ENCODE results near the gene MYRF.
A peak's percentile ranks its signal among the peaks of the same experiment; 100 is the strongest.

Gene MYRF

DNA sequence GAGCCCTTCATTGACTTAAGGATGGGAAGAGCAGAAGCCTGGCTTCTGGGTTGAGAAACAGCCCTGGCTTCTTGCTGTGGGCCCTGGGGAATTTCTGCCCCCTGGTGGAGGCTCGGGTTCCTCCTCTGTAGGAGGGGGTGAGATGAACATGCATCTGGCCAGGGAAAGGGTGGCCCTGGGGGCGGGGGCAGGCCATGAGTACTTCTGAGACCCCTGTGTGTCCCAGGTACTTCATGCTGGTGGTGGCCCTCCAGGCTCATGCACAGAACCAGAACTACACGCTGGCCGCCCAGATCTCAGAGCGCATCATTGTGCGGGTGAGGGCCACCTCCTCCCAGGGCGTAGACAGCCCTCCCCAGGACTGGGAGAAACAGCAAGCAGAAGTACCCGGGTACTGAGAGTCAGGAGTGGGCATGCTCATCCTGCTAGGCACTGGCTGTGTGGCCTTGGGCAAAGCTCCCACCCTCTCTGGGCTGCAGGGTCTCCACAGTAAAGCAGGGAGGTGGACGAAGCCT is 24.2 kb downstream of the MYRF start:
- DNase-seq (ENCODE audit: low read depth in 2 of 2): peak; percentile 19 to 58

DNA sequence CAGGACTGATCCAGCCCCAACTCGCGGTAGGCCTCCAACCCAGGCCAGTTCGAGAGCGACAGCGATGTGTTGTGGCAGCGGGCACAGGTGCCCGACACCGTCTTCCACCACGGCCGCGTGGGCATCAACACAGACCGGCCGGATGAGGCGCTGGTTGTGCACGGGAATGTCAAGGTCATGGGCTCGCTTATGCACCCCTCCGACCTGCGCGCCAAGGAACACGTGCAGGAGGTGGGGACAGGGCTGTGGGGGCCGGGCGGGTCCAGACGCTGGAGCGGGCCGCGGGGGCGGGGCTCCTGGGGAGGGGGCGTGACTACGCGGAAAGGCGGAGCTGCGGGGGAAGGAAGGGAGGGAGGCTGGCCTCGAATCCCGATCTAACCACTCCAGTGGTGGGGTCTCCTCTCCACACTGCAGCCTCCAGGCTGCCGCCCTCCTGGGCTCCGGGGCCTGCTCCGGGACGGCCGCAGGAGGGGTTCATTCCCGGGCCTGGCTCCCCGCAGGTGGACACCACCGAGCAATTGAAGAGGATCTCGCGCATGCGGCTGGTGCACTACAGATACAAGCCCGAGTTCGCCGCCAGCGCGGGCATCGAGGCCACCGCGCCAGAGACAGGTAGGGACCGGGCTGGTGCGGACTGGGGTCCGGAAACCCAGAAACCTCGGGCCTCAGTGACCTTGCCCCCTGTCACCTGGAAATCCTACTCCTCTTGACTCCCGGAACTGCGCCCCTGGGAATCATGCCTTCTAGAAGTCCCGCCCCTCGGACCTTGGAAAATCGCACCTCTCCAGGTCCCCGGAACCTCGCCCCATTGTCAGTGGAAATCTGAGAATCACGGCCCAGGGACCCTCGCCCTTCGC is 25.0 kb downstream of the MYRF start:
- peak in 1 of 2 experiments; percentile 51 for DNase-seq (ENCODE audit: low read depth in 2 of 2)

DNA sequence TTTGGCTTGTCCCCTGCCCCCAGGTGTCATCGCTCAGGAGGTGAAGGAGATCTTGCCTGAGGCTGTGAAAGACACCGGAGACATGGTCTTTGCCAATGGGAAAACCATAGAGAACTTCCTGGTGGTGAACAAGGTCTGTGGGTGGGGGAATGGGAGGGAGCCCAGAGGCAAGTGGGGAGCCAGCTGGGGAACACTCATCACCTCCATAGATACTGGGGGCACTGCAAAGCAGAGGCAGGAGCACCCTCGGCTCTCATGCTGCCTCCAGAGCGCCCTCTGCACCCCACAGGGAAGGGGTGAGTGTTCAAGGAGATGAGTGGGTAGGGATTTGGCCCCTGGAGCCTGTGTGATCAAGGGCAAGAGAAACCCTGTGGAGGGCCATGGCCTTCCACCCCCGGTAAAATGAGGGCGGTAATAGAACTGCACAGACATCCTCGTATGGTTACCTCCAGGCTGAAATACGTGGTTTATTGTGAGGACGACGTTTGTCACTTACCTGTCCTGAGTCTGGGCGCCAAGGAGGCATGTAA is 26.0 kb downstream of the MYRF start:
- no peak for DNase-seq (ENCODE audit: low read depth in 2 of 2)

DNA sequence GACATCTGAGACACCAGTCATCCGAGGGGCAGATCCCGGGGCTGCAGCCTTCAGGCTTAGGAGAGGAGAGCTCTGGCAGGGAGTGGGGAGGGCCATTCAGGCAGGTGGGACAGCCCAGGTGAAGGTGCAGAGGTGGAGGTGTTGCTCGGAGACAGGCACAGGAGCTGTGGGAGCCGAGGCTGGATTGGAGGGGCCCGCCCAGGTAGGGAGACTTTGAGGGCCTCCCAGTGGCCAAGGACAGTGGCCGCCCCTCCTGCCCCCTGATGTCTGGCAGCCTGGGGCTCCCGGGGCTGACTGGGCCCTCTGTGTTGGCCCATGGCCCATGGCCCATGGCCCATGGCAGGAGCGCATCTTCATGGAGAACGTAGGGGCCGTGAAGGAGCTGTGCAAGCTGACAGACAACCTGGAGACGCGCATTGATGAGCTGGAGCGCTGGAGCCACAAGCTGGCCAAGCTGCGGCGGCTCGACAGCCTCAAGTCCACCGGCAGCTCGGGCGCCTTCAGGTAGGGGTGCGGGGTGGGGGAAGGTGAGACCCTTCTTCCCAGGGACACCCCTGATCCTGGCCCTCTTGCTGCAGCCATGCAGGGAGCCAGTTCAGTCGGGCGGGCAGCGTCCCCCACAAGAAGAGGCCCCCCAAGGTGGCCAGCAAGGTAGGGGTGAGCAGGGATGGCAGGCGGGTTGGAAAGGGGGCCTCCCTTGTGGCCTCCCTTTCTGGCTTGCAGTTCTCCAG is 26.6 kb downstream of the MYRF start:
- DNase-seq (ENCODE audit: low read depth in 2 of 2): no peak

DNA sequence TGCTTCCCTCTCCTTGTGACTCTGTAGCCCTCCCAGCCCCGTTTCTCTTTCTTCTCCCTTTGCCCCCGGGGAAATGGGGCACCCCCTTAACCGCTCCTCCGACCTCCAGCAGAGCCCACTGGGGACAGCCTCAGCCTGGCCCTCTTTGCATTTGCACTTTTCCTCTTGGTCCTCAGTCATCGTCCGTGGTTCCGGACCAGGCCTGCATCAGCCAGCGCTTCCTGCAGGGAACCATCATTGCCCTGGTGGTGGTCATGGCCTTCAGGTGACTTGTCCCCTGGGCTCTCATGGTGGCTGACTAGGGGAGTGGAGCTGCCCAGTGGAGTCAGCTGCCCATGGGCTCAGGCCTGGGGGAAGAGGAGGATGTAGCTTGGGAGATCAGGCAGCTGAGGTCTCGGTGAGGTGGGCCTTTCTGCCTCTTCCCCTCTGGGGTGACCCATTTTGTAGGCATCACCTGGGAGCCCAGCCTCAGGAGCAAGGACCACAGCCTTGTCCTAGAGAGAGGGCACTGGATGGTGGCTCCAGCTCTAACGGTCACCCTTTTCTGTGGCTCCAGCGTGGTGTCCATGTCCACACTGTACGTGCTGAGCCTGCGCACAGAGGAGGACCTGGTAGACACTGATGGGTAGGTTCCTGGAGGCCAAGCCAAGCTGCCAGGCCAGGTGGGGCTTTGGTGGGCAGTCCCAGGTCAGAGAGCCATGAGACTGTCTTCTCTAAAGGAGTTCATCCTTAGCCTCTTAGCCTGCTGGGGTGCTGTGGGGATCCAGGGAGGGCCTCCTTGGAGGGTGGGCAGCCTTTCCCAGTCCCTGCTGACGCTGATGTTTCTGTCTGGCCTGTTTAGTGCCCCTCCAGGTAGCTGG is 27.5 kb downstream of the MYRF start:
- DNase-seq (ENCODE audit: low read depth in 2 of 2): no peak

DNA sequence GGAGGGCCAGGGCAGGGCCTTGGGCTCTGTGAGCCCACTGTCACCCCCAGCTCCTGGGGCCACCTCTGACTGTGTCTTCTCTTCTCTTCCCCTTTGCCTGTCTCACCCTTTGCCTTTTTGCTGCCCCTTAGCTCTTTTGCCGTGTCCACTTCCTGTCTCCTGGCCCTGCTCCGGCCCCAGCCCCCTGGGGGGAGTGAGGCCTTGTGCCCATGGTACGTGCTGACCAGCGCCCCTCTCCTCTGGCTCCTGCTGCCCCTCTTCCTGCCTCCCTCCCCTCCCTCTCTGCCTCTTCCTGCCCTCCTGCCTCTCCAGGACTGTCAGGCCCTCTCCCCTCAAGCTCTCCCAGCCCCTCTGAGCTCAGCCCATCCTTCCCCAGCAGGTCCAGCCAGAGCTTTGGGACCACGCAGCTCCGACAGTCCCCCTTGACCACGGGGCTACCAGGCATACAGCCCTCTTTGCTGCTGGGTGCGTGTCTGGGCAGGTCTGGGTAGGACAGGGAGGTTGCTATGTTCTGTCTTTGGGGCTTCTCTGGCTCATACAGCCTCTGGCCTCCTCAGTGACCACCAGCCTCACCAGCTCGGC is 28.2 kb downstream of the MYRF start:
- no peak for DNase-seq (ENCODE audit: low read depth in 2 of 2)

DNA sequence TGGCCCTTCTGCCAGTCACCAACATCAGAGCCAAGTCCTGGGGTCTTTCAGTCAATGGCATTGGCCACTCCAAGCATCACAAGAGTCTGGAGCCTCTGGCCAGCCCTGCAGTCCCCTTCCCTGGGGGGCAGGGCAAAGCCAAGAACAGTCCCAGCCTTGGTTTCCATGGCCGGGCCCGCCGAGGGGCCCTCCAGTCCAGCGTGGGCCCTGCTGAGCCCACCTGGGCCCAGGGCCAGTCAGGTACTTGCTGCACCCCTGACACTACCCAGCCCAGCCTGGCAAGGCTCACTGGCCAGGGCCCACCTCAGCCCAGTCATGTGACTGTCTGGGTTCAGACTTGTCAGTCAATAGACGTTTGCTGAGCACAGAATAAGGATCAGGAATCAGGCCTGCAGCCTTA is 29.1 kb downstream of the MYRF start:
- DNase-seq (ENCODE audit: low read depth in 2 of 2): no peak

DNA sequence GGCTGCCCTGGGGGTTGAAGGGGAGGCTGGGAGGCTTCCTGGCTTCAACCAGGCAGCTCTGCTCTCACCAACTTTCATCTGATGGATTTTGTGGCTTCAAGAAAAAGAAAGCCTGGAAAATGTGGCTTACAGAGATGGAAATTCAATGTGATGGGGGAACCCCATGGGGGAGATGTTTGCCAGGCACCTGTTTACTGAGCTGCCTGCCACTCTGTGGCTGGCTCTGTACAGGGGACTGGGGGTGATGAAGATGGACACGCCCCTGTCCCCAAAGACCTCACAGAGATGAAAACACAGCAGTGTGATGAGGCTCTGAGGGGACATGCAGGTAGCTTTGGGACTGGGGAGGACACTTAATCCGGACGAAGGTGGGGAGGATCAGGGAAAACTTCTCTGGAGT is 29.9 kb downstream of the MYRF start:
- DNase-seq (ENCODE audit: low read depth in 2 of 2): no peak

DNA sequence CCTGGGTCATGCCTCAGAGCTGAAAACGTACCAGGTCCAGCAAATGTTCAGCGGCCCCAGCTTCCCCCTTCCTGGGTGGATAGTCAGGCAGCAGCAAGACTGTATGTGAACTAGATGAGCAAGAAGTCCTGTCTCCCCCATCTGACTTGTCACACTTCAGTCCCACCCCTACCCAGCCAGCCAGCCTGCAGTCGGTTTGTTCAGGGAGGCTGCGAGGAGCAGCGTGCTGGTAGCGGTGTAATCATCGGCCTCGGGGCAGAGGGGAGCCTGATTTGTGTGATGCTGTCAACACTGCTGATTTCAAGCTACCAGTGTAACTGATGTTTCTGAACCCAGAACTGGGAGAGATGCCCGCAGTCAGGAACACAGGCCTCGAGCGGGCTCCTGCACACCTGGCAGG is 30.4 kb downstream of the MYRF start:
- no peak for DNase-seq (ENCODE audit: low read depth in 2 of 2)

DNA sequence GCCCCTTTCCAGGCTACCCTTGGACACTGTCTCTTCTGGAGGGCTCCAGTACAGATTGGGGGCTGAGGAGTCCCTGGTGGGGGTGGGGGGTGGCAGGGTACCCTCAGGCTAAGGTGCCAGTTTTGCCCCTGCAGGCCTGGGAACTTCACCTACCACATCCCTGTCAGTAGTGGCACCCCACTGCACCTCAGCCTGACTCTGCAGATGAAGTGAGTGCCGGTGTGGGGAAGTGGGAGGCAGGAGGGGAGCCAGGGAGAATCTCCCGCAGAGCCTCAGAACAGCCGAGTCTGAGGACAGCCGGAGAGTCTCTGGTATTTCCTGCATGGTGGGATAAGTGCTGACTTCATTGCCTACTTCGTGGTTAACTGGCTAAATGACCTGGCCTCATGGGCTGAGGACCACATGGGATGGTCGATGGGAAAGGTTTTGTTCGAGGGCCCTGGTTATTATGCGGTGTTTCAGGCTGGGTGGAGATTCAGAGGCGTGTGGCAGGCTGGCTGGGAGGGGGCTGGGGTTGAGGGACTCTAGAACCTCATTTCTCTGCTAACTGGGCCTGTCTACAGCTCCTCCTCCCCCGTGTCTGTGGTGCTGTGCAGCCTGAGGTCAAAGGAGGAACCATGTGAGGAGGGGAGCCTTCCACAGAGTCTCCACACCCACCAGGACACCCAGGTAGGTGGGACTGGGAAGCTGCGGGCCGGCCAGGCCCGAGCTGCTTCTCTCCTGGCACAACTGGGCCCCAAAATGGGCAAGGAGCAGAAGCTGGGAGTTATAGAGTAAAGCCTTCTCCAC is 31.5 kb downstream of the MYRF start:
- DNase-seq (ENCODE audit: low read depth in 2 of 2): no peak

DNA sequence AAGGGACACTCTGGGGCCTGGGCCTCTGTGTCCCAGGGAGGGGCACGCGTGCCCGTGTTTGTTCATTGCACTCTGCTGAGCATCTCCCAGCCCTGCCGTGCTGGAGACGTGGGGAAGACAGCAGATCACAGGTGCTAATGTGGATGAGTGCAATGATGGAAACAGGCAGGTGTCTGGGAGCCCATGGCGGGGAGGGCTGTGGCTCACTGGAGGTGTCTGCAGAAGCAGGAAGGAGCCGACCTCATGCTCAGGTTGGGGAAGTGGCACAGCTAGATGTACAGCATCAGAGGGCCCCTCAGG is 32.0 kb downstream of the MYRF start:
- no peak for DNase-seq (ENCODE audit: low read depth in 2 of 2)

DNA sequence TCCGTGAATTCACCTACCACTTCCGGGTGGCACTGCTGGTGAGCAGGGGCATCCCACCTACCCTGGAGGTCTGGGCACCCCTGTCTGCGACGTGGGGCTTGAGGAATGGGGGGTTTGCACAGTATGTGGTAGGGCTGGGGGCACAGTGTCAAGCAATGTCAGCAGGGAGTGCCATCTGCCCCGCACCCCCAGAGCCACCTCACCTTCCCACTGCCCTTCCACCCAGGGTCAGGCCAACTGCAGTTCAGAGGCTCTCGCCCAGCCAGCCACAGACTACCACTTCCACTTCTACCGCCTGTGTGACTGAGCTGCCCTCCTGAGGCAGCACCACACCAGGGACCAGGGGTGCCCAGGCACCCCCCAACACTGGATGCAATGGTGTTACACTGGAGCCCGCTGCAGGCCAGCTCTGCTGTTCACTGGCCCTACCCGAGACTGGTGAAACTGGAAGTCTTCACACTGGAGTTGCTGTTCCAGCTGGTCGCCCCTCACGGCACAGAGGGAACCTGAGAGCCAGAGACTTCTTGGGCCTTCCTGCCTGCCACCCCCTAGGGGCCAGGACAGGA is 33.5 kb downstream of the MYRF start:
- no peak for DNase-seq (ENCODE audit: low read depth in 2 of 2)

DNA sequence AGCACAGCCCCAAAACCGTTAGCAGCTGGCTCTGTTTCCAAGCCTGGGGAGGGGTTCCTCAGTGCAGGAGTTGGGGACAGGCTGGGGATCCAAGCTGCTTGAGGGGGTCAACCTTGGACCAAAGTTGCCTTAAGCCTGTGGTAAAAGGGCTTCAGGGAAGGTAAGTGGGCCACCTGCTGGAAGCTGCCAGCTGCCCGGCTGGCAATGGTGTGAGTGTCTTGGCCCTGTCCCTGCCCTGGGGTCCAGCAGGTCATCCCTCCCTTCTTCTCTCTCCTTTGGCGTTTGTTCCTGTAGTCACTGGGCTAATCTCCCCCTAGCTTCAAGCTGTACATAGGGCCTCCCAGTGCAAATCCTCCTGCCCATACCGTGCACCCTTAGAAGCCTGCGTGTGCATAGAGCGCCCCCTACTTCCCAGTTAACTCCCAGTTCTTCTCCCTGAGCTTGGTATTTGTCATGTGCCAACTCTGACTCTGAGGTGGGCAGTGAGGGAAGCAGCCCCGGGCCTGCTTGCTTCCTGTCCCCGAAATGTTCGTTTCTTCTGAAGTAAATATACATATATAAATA is 35.6 kb downstream of the MYRF start:
- DNase-seq (ENCODE audit: low read depth in 2 of 2): no peak

DNA sequence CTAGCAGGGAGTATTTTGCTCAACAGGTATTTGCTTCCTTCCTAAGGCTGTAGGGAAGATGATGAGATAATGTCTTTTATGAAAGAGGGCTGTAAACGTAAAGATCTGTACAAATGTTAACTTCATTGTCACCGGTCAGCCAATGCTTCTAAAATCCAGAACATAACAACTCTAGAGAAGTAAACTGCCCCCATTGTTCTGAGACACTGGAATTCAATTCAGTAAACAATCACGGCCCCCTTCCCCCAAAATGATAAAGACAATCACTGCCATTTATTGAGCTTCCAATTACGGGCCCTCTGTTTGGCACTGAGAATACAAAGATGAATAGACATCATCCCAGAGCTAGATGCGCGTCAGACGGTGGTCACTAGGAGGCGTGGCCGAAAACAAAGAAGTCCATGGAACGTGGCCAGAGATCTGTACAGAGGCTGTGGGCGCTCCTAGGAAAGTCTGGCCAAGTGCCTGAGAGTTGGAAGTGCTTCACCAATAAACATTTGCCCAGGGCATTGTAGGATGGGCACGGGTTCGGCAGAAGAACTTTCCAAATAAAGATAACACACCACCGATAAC is 39.4 kb downstream of the MYRF start:
- DNase-seq (ENCODE audit: low read depth in 2 of 2): peak in 1 of 2 experiments; percentile 27

DNA sequence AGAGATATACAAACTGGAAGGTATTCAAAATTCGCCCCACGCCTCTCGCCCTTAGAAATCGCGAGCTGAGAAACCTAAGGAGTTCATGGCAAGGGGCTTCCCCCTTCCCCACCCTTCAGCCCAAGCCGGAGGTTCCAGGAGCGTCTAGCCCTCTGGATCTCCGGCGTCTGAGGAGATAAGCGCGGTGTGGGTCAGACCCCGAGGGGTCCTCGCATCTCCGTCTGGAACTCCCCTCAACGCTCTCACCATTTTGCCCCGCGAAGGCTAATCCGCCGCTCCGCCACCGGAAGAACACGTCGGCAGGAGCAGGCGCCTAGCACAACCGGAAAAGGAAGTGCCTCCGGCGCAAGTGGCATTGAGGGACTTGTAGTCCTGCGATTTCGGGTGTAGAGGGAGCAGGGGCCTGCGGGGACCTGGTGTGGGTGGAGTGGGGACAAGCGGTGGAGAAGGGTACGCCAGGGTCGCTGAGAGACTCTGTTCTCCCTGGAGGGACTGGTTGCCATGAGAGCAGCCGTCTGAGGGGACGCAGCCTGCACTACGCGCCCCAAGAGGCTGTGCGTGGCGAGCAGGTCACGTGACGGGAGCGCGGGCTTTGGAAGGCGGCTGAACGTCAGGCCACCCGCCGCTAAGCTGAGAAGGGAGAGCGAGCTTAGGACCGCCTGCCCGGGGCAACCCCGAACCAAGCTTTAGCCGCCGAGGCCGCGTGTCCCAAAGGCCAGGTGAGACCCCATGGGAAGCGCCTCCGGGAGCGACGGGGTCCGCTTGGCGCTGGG is 40.1 kb downstream of the MYRF start, which contains the start of the genes FEN1 and TMEM258:
Gene FEN1 (plus strand): TSS at position 602 of the 773 bp plus-strand sequence. CDS start 2,451 bp downstream, outside the sequence.
Gene TMEM258 (minus strand): TSS at position 290 of the 773 bp plus-strand sequence. CDS start 41 bp downstream, at position 249.
- DNase-seq (ENCODE audit: low read depth in 2 of 2): peak; percentile 76 to 81

DNA sequence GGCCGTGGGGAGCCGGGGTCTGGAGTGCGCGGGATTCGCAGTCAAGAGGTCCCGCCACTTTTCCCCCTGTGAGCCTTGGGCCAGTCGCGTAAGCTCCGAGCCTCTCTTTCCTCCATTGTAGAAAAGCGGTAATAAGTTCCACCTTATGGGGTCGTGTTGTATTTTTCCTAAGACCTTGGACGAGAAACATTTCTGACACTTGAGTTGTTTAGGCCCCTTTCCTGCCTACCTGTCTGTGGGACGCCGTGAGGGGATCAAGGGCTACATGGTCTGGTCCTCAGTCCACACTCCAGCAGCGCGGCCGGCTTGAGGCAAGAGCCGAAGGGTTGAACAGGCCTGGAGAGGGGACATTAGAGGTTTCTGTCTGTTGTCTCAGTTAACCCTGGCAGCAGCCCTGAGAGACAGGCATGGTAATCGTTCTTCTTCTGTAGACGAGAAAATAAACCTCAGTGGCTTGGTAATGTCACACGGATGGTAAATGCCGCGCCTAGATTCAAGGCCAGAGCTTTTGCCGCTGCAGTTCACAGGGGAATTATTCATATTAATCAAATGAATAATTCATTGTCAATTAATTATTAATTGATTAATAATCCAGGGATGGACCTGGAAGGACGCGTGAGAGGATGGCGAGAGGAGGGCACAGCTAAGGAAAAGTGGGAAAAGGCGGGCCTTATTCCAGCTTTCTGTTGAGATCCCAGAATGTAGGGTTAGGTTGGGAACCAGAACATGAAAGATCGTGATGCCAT is 40.8 kb downstream of the MYRF start:
- DNase-seq (ENCODE audit: low read depth in 2 of 2): no peak

DNA sequence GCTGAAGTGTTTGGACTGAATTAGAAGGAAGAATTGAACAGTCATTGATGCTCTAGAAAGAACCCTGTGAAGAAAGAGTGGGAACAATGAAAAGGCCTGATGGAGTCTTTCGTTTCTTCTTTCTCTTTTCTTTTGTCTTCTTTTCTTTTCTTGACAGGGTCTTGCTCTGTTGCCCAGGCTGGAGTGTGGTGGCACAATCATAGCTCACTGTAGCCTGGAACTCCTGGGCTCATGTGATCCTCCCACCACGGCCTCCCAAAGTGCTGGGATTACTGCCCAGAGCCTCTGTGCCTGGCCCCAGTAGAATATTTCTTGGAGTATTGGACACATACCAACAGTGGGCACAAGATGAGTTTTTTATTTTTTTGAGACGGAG is 41.4 kb downstream of the MYRF start:
- DNase-seq (ENCODE audit: low read depth in 2 of 2): no peak

DNA sequence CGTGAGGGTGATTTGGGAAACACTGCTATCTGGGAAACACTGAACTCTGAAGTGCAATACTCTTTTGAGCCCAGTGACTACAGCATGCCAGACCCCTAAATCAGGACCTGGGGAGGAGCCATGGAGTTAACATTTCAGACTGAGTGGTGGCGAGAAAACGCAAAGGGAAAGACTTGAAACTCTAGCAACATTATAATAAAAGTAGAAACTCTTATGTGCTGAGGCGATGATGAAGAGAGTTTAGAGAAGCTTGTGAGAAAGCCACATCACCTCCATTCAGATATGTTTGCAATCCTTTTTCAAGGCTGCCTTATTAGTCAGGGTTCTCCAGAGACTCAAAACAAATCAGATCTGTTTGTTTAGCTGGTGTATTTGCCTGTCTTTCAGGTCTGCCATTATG is 42.1 kb downstream of the MYRF start:
- no peak for DNase-seq (ENCODE audit: low read depth in 2 of 2)

Measured in stimulated activated CD4-positive, alpha-beta T cell treated with anti-CD3 and anti-CD28 coated beads, Interleukin-12 subunit alpha, Interleukin-12 subunit beta, amount 100 ng/mL, for 24 hours (primary cell).